CD8-positive, alpha-beta memory T cell (primary cell): ENCODE results near the gene PHF21B. TPM values are rescaled to one million over a fixed set of nuclear protein-coding genes. Genes with fewer than 3 reads are reported as not detected.

Experiments used
- CTCF ChIA-PET: fragments of 350-600 bp; sonication (Branson Sonifier 250); formaldehyde crosslinking; loops from one replicate; lab custom pipeline; 2021; ENCODE audit warnings: antibody characterized with exemption; lab: Charles Lee
- POLR2A ChIA-PET: fragments of 350-600 bp; sonication (Branson Sonifier 250); formaldehyde crosslinking; loops from one replicate; lab custom pipeline; 2021; ENCODE audit warnings: antibody characterized with exemption; lab: Charles Lee
- DNase-seq, 5 donors: peaks; one replicate each; pipeline versions ENCODE4 v3.0.0 to v3.0.0-alpha.2; 2020 to 2022; ENCODE audit warnings: mixed read lengths in 1 of 5
- H3K27ac ChIP-seq: one replicate; pipeline ENCODE4 v1.7.0; 2013; ENCODE audit warnings: low read depth, mild to moderate bottlenecking, low read length, moderate library complexity
- H3K27me3 ChIP-seq: 2 replicates; pipeline ENCODE4 v1.7.0; 2013; ENCODE audit warnings: low read length, mild to moderate bottlenecking; ENCODE audit not compliant: insufficient read depth, poor library complexity, severe bottlenecking
- H3K36me3 ChIP-seq: 2 replicates; pipeline ENCODE4 v1.7.0; 2013; ENCODE audit warnings: mild to moderate bottlenecking, low read length, moderate library complexity; ENCODE audit not compliant: insufficient read depth
- H3K4me1 ChIP-seq: 2 replicates; pipeline ENCODE4 v1.7.0; 2013; ENCODE audit warnings: mild to moderate bottlenecking, low read length, moderate library complexity; ENCODE audit not compliant: insufficient read depth
- H3K4me3 ChIP-seq: 2 replicates; pipeline ENCODE4 v1.7.0; 2013; ENCODE audit warnings: mild to moderate bottlenecking, low read length
- H3K9me3 ChIP-seq: 2 replicates; pipeline ENCODE4 v1.7.0; 2013; ENCODE audit warnings: mild to moderate bottlenecking, low read length
- H3K27ac Mint-ChIP-seq, 8 donors: one replicate each; pipeline ENCODE4 v1.8.0; 2020 to 2021; ENCODE audit warnings: mixed read lengths in 8 of 8, mild to moderate bottlenecking in 6 of 8, inconsistent platforms in 3 of 8, moderate library complexity in 3 of 8
- H3K27me3 Mint-ChIP-seq, 2 donors: one replicate each; pipeline ENCODE4 v1.8.0; 2020 to 2021; ENCODE audit warnings: mixed read lengths in 2 of 2, mild to moderate bottlenecking in 1 of 2, moderate library complexity in 1 of 2
- H3K36me3 Mint-ChIP-seq, 3 donors: one replicate each; pipeline ENCODE4 v1.8.0; 2020 to 2021; ENCODE audit warnings: mixed read lengths in 3 of 3, inconsistent platforms in 1 of 3, mild to moderate bottlenecking in 1 of 3
- H3K4me1 Mint-ChIP-seq, 3 donors: one replicate each; pipeline ENCODE4 v1.8.0; 2020 to 2021; ENCODE audit warnings: mixed read lengths in 3 of 3, inconsistent platforms in 1 of 3, mild to moderate bottlenecking in 1 of 3
- H3K4me3 Mint-ChIP-seq, 7 donors: one replicate each; pipeline ENCODE4 v1.8.0; 2020 to 2021; ENCODE audit warnings: mixed read lengths in 7 of 7, mild to moderate bottlenecking in 6 of 7, moderate library complexity in 4 of 7, inconsistent platforms in 2 of 7
- H3K9me3 Mint-ChIP-seq, 5 donors: one replicate each; pipeline ENCODE4 v1.8.0; 2020 to 2022; ENCODE audit warnings: mixed read lengths in 5 of 5, mild to moderate bottlenecking in 3 of 5, moderate library complexity in 2 of 5, inconsistent platforms in 1 of 5
- polyA plus RNA-seq: library from polyadenylated mRNA; unstranded; fragments of 300-500 nt; fragmentation: Illumina TruSeq; gene quantifications from one replicate; pipeline ENCODE4 v1.2.3, GENCODE V29; 2021
- total RNA-seq, 2 experiments: library from RNA; stranded (reverse); gene quantifications; one replicate each; pipeline ENCODE4 v1.2.3, GENCODE V29; 2021

The PHF21B gene
- total and polyA plus RNA-seq, 3 experiments from 2014 or later: not detected

GRCh38 chr22:45051419-45051818 is 41.6 kb upstream of the PHF21B start:
- H3K4me3 Mint-ChIP-seq: no peak overlapping the region
- peak overlapping the region in 1 of 8 donors; percentile 32 for H3K27ac Mint-ChIP-seq
- H3K9me3 ChIP-seq: no peaks in the 10 kb centered on the region
- no peaks in the 10 kb centered on the region for H3K36me3 ChIP-seq
- peaks cover 0 to 7% (median 0%) of the 10 kb centered on the region in 5 donors for H3K9me3 Mint-ChIP-seq
- peaks cover 19 to 64% of the 10 kb centered on the region in 2 donors for H3K27me3 Mint-ChIP-seq
- ChIA-PET CTCF (no interaction called here), POLR2A (no interaction called here)
- no peak for DNase-seq
- no peaks in the 10 kb centered on the region for H3K27me3 ChIP-seq
- no peak overlapping the region for H3K27ac ChIP-seq
- H3K4me1 ChIP-seq: no peaks in the 10 kb centered on the region
- no peaks in the 10 kb centered on the region for H3K36me3 Mint-ChIP-seq
- no peak overlapping the region for H3K4me3 ChIP-seq
- no peaks in the 10 kb centered on the region for H3K4me1 Mint-ChIP-seq

GRCh38 chr22:45047260-45047659 is 37.5 kb upstream of the PHF21B start:
- H3K36me3 ChIP-seq: no peaks in the 10 kb centered on the region
- Mint-ChIP-seq H3K27me3 (peaks cover 27 to 73% of the 10 kb centered on the region in 2 donors), H3K9me3 (peaks cover 0 to 7% (median 0%) of the 10 kb centered on the region in 5 donors), H3K27ac (no peak overlapping the region), H3K4me1 (no peaks in the 10 kb centered on the region), H3K4me3 (no peak overlapping the region), H3K36me3 (no peaks in the 10 kb centered on the region)
- DNase-seq: no peak
- ChIA-PET POLR2A (no interaction called here), CTCF (no interaction called here)
- no peaks in the 10 kb centered on the region for H3K4me1 ChIP-seq
- H3K27me3 ChIP-seq: no peaks in the 10 kb centered on the region
- no peaks in the 10 kb centered on the region for H3K9me3 ChIP-seq
- no peak overlapping the region for H3K27ac ChIP-seq
- H3K4me3 ChIP-seq: no peak overlapping the region

GRCh38 chr22:45045208-45045607 is 35.4 kb upstream of the PHF21B start:
- no peaks in the 10 kb centered on the region for H3K36me3 ChIP-seq
- no peak overlapping the region for H3K4me3 Mint-ChIP-seq
- no peaks in the 10 kb centered on the region for H3K4me1 ChIP-seq
- H3K9me3 ChIP-seq: no peaks in the 10 kb centered on the region
- ChIA-PET CTCF (no interaction called here), POLR2A (no interaction called here)
- H3K27ac ChIP-seq: no peak overlapping the region
- DNase-seq: no peak
- no peaks in the 10 kb centered on the region for H3K27me3 ChIP-seq
- peaks cover 0 to 7% (median 0%) of the 10 kb centered on the region in 5 donors for H3K9me3 Mint-ChIP-seq
- peaks cover 24 to 59% of the 10 kb centered on the region in 2 donors for H3K27me3 Mint-ChIP-seq
- H3K4me3 ChIP-seq: no peak overlapping the region
- no peaks in the 10 kb centered on the region for H3K4me1 Mint-ChIP-seq
- peak overlapping the region in 1 of 8 donors; percentile 87 for H3K27ac Mint-ChIP-seq
- no peaks in the 10 kb centered on the region for H3K36me3 Mint-ChIP-seq

- Mint-ChIP-seq H3K27me3 (peaks cover 18 to 49% of the 10 kb centered on the region in 2 donors), H3K27ac (no peak overlapping the region), H3K4me3 (no peak overlapping the region), H3K9me3 (peaks cover 0 to 7% (median 0%) of the 10 kb centered on the region in 5 donors), H3K4me1 (no peaks in the 10 kb centered on the region), H3K36me3 (no peaks in the 10 kb centered on the region)
- ChIA-PET POLR2A (no interaction called here), CTCF (no interaction called here)
- Histone ChIP-seq H3K27ac (no peak overlapping the region), H3K27me3 (no peaks in the 10 kb centered on the region), H3K36me3 (no peaks in the 10 kb centered on the region), H3K4me3 (no peak overlapping the region), H3K9me3 (no peaks in the 10 kb centered on the region), H3K4me1 (no peaks in the 10 kb centered on the region)
- DNase-seq: no peak
These were observed 32.5 kb upstream of the PHF21B start for GRCh38 chr22:45042263-45042662.

GRCh38 chr22:45039133-45039532 is 29.3 kb upstream of the PHF21B start:
- no peak overlapping the region for H3K27ac Mint-ChIP-seq
- no peaks in the 10 kb centered on the region for H3K27me3 ChIP-seq
- no peaks in the 10 kb centered on the region for H3K36me3 ChIP-seq
- no peaks in the 10 kb centered on the region for H3K9me3 ChIP-seq
- peaks cover 14 to 46% of the 10 kb centered on the region in 2 donors for H3K27me3 Mint-ChIP-seq
- no peak for DNase-seq
- H3K4me3 Mint-ChIP-seq: peak overlapping the region in 1 of 7 donors; percentile 63
- H3K9me3 Mint-ChIP-seq: no peaks in the 10 kb centered on the region
- no peaks in the 10 kb centered on the region for H3K4me1 ChIP-seq
- ChIA-PET CTCF (no interaction called here), POLR2A (no interaction called here)
- no peaks in the 10 kb centered on the region for H3K36me3 Mint-ChIP-seq
- H3K4me3 ChIP-seq: no peak overlapping the region
- H3K27ac ChIP-seq: no peak overlapping the region
- no peaks in the 10 kb centered on the region for H3K4me1 Mint-ChIP-seq

GRCh38 chr22:45036154-45036553 is 26.3 kb upstream of the PHF21B start:
- no peak for DNase-seq
- Mint-ChIP-seq H3K27ac (no peak overlapping the region), H3K9me3 (no peaks in the 10 kb centered on the region), H3K36me3 (no peaks in the 10 kb centered on the region), H3K27me3 (peaks cover 11 to 36% of the 10 kb centered on the region in 2 donors), H3K4me3 (no peak overlapping the region), H3K4me1 (no peaks in the 10 kb centered on the region)
- no peaks in the 10 kb centered on the region for H3K27me3 ChIP-seq
- H3K9me3 ChIP-seq: no peaks in the 10 kb centered on the region
- H3K27ac ChIP-seq: no peak overlapping the region
- ChIA-PET CTCF (no interaction called here), POLR2A (no interaction called here)
- H3K4me3 ChIP-seq: no peak overlapping the region
- no peaks in the 10 kb centered on the region for H3K4me1 ChIP-seq
- H3K36me3 ChIP-seq: no peaks in the 10 kb centered on the region

- H3K27me3 Mint-ChIP-seq: peaks cover 11 to 30% of the 10 kb centered on the region in 2 donors
- Histone ChIP-seq H3K36me3 (no peaks in the 10 kb centered on the region), H3K27me3 (no peaks in the 10 kb centered on the region), H3K27ac (no peak overlapping the region), H3K4me3 (no peak overlapping the region), H3K9me3 (no peaks in the 10 kb centered on the region), H3K4me1 (no peaks in the 10 kb centered on the region)
- H3K4me3 Mint-ChIP-seq: no peak overlapping the region
- H3K27ac Mint-ChIP-seq: no peak overlapping the region
- no peak for DNase-seq
- no peaks in the 10 kb centered on the region for H3K4me1 Mint-ChIP-seq
- no peaks in the 10 kb centered on the region for H3K36me3 Mint-ChIP-seq
- ChIA-PET POLR2A (no interaction called here), CTCF (no interaction called here)
- no peaks in the 10 kb centered on the region for H3K9me3 Mint-ChIP-seq
These were observed 25.0 kb upstream of the PHF21B start for GRCh38 chr22:45034821-45035220.

GRCh38 chr22:45034156-45034555 is 24.4 kb upstream of the PHF21B start:
- ChIA-PET CTCF (no interaction called here), POLR2A (no interaction called here)
- Histone ChIP-seq H3K36me3 (no peaks in the 10 kb centered on the region), H3K4me1 (no peaks in the 10 kb centered on the region), H3K27ac (no peak overlapping the region), H3K27me3 (no peaks in the 10 kb centered on the region), H3K9me3 (no peaks in the 10 kb centered on the region), H3K4me3 (no peak overlapping the region)
- DNase-seq: no peak
- H3K36me3 Mint-ChIP-seq: no peaks in the 10 kb centered on the region
- no peaks in the 10 kb centered on the region for H3K4me1 Mint-ChIP-seq
- H3K4me3 Mint-ChIP-seq: no peak overlapping the region
- H3K9me3 Mint-ChIP-seq: no peaks in the 10 kb centered on the region
- H3K27me3 Mint-ChIP-seq: peaks cover 11 to 30% of the 10 kb centered on the region in 2 donors
- no peak overlapping the region for H3K27ac Mint-ChIP-seq

GRCh38 chr22:45033136-45033535 is 23.3 kb upstream of the PHF21B start:
- Histone ChIP-seq H3K4me1 (no peaks in the 10 kb centered on the region), H3K9me3 (no peaks in the 10 kb centered on the region), H3K36me3 (no peaks in the 10 kb centered on the region), H3K27ac (no peak overlapping the region), H3K4me3 (no peak overlapping the region), H3K27me3 (no peaks in the 10 kb centered on the region)
- POLR2A ChIA-PET: no interaction called here
- DNase-seq: no peak
- no peaks in the 10 kb centered on the region for H3K4me1 Mint-ChIP-seq
- no peaks in the 10 kb centered on the region for H3K36me3 Mint-ChIP-seq
- no peak overlapping the region for H3K4me3 Mint-ChIP-seq
- H3K27ac Mint-ChIP-seq: peak overlapping the region in 1 of 8 donors; percentile 55
- H3K27me3 Mint-ChIP-seq: peaks cover 11 to 24% of the 10 kb centered on the region in 2 donors
- H3K9me3 Mint-ChIP-seq: no peaks in the 10 kb centered on the region
- CTCF ChIA-PET: no interaction called here
